HG03097 (cell line): Measurements from ENCODE around the gene OTUD6A.

Source experiments
- ATAC-seq: cut with Tn5 transposase; IDR thresholded peaks from one replicate; pipeline ENCODE4 v1.9.1; 2021; ENCODE audit not compliant: unreplicated experiment, low FRiP score

Gene OTUD6A, protein sequence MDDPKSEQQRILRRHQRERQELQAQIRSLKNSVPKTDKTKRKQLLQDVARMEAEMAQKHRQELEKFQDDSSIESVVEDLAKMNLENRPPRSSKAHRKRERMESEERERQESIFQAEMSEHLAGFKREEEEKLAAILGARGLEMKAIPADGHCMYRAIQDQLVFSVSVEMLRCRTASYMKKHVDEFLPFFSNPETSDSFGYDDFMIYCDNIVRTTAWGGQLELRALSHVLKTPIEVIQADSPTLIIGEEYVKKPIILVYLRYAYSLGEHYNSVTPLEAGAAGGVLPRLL

GRCh38 chrX:70062076-70062475, at the start of gene OTUD6A:
Gene OTUD6A, plus strand, starts transcription at chrX:70062457. Its CDS starts 68 bp downstream, at chrX:70062525.
- ATAC-seq, result no peak

GRCh38 chrX:70012756-70013155, 49.5 kb upstream of the OTUD6A start:
- no peak for ATAC-seq

- ATAC-seq, result no peak
These were observed 48.5 kb upstream of the OTUD6A start for GRCh38 chrX:70013466-70014381.

- ATAC-seq, result no peak
These were observed 45.7 kb upstream of the OTUD6A start for GRCh38 chrX:70016513-70016912.

DNA sequence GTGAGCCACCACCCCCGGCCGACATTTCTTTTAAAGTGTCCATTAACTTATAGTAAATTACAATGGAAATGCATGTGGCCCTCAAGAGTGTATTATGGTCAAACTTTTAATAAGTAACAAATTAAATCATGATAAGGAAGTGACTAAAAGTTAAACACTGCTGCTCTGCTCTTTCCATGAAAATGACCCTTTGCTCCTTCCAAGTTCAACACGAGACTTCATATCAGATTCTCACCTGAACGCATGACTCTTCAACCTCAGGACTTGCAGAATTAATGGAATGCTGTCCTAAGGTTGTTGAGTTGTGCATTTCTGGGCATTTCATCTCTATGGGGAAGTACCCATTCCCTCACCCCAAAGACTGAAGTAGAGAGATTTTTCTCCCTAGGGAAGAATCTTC, 39.6 kb upstream of the OTUD6A start:
- ATAC-seq, result no peak

GRCh38 chrX:70025464-70025863, 36.8 kb upstream of the OTUD6A start:
- no peak for ATAC-seq

DNA sequence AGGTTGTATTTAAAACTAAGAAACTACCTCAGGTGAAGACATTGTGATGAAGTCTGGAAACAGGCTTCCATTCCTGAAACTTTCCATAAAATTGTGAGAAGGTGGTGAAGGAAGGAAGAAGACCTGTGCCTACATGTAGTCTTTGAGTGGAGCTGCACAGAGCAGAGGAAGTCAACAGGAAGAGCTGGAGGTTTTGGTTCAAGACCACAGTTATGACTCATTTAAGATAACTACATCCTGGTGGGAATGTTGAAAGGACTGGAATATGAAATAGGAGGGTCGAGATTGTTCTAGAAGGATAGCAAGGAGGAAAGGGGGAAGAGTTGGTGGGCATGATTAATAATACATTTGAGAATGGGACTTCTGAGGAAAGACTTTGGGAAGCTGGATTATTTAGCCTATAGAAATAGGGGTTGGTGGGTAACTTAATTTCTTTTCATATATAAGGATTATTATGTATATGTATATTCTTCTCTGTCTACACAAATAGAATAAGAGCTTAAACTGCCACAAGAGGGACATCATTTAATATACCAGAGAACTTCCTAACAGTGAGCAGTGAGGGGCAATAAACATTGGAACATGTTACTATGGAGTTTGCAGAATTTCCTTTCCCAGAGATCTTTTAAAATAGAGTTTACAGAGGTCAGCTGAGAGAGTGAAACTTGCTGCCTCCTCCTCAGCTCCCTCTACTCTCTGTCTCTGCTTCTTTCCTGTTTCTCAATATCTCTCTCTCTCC, 36.0 kb upstream of the OTUD6A start:
- ATAC-seq, result no peak

DNA sequence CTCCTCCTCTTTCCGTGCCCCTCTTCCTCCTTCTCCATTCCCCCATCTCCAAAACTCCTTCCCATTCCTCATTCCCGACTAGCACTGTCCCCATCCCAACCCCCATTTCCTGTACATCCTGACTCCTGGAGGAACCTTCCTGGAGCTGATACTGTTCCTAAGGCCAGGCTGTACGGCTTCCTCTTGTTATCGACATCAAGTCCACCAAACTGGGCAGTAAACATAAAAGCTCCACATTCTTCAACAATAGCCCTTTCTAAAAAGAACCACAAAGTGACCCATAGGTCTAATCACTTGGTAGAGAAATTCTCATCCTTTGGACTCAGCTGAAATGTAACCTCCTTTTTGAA, 35.4 kb upstream of the OTUD6A start:
- no peak for ATAC-seq

GRCh38 chrX:70029863-70030262, 32.4 kb upstream of the OTUD6A start:
- ATAC-seq, result no peak

GRCh38 chrX:70030301-70030767, 31.9 kb upstream of the OTUD6A start:
- ATAC-seq, result peak; percentile 81

DNA sequence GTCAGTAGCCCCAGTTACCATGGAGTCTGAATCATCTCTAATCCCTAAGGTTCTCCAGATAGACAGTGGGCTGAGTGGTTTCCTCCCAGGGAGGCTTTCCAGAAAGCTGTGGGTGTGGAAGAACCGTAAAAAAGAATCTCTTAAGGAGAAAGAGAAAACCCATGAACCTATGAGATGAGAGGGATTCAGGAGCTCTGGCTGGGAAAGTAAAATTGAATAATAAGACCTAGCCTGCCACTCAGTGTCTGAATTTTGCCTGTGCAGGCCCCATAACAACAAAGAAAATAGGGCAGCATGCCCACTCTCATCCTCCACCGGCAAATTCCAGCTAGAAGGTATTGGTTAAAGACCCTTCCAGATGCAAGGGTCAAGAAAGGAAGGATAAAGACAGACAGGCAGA, 29.5 kb upstream of the OTUD6A start:
- no peak for ATAC-seq

DNA sequence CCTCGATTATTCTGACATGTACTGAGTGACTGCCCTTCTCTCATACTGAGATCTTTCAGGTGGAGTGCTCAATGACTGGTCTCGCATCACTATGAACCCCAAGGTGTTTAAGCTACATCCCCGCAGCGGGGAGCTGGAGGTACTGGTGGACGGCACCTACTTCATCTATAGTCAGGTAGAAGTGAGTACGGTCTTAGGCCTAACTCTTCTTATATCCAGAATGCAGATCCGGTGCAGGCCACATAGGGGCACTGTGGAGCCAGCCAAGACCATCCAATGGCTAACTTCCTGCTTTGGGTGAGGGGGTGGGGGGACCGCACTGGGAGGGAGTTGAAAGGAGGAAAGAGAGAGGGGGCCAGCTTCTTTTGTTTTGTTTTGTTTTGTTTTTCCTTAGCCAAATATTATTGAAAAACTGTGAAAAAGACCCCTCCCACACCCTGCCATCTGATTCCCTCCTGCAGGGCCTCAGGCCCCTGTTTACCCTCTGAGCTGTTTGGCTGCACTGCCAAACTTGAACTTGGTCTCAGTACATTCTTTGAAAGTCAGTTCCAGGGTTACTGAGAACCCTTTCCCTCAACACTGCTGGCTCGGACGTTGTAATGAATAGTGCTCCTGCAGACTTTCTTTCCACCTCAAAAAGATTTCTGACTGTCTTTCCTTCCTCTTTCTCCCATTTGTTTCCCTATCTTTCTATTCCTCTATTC, 28.8 kb upstream of the OTUD6A start:
- ATAC-seq, result no peak

DNA sequence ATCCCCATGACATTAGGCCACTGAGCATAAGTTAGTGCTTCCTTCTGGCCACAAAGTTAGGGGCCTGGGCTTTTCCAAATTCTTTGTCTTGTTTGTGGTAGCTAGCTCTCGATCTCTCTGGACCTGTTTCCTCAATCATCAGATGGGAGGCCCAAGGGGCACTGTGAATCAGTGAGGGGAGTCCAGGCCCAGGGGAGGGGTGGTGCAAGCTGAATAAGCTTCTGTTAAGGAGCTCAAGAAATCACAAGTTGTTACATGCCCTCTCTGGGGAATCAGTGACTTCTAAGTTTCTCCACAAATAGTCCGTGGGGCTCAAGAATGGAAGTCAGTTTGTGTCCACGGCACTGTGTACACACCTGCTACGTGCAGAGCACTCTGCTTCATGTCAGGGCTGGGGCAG, 27.6 kb upstream of the OTUD6A start:
- ATAC-seq, result no peak

DNA sequence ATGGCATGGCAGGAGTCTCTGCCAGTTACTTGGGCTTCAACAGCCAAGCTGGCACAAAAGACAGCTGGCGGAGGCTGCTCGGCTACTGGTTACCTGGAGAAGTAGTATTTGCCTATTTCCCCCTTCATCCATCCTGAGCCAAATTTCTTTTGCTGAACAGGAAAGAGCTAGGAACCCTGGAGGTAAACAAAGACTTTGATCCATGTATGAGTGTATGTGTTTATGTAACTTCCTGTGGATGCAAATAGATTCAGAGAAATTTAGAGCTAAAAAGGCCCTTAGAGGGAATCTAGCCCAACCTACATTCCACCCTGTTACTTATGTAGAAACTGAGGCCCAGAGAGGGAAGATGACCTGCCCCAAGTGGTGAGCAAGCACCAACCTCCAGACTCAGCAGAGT, 23.7 kb upstream of the OTUD6A start:
- ATAC-seq, result no peak

GRCh38 chrX:70038951-70039350, 23.3 kb upstream of the OTUD6A start:
- no peak for ATAC-seq

DNA sequence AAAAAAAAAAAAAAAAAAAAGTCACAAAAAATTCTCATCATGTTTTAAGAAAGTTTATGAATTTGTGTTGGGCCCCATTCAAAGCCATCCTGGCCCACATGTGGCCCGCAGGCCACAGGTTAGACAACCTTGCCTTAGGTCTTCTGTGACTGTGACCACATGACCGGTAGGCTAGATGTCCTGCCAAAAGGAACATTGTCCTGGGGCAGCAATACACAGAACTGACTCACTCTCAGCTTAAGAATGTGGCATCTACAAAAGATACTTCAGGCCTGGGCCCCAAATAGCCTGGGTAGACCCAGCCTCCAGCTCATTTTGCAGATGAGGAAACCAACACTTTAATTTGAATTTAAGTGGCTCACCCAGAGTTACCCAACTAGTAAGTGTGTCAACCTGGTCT, 22.5 kb upstream of the OTUD6A start:
- ATAC-seq, result no peak

GRCh38 chrX:70041993-70042392, 20.3 kb upstream of the OTUD6A start:
- no peak for ATAC-seq

DNA sequence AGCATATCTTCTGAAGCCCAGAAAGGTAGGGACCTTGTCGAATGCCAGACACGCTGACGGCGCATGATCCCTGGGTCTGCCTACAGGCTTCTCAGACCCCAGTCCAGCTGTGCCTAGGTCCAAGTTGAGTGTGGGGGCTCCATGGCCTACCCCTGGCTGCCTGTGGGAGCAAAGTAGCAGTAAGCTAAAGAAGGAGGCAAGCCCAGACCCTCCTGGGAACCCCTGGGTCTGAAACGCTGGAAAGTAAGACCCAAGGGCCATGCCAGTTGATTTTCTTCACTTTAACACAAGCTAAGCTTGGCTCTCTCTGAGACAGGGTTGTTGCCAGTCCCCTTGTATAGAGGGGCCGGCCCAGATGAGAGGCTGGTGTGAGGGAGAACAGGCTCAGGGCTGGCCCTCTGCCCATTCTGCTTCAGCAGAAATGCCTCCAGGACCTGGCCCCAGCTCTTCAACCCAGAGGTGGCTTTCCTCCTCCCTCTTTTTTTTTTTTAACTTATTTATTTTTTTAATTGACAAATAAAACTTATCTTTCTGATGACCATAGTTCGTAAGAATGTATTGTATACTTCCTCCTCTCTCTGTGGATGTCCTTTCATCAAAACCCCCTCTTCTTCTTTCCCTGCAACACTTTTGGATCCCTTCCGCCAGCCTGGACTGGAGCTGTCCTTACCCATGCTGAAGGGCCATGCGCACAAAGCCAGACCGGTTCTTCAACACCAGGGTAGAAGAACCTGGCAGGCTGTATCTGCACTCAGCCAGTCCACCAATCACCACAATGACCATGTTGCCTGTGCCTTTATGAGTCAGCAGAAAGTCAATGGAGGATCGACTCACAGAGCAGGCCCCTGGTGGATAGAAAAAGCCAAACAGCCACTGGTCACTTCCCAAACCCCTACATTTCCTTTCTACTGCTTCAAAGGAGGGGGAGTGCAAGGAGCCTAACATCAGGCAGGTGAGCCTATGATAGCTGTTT, 19.6 kb upstream of the OTUD6A start:
- ATAC-seq, result no peak

GRCh38 chrX:70043685-70044084, 18.6 kb upstream of the OTUD6A start:
- ATAC-seq, result no peak
